ENCODE data around the gene GARNL3.

- TF ChIP-seq YY1 (IDR thresholded peaks at IDR 0.05; ENCODE audit: insufficient read depth, insufficient replicate concordance, low read depth, low read length) (no peak), EZH2 (conservative IDR thresholded peaks at IDR 0.05; ENCODE audit: low read depth, low read length) (no peak), HHEX (CRISPR knock-in tag; IDR thresholded peaks at IDR 0.05) (no peak), ZNF570 (CRISPR knock-in tag; IDR thresholded peaks at IDR 0.05; ENCODE audit: borderline replicate concordance) (no peak)
These were observed 100.9 kb downstream of the GARNL3 start for GRCh38 chr9:127365461-127365860.
